ENCODE data around the gene NELFCD. TPM values are rescaled to one million over a fixed set of nuclear protein-coding genes. Genes with fewer than 3 reads are reported as not detected.

Gene NELFCD
- total RNA-seq, 3 donors from 2014 or later = 47.9 to 51.7 (median 50.0) TPM

GRCh38 chr20:59014680-59015389, 33.8 kb downstream of the NELFCD start:
- DNase-seq (no peak), ATAC-seq (no peak)
- intact Hi-C loops (cut with DNase I, micrococcal nuclease) = no loop called here
- no peak overlapping the region for H3K4me3 ChIP-seq
- H3K9me3 ChIP-seq = no peaks in the 10 kb centered on the region
- H3K36me3 ChIP-seq (ENCODE audit: low read depth) = no peaks in the 10 kb centered on the region
- no peaks in the 10 kb centered on the region for H3K4me1 ChIP-seq (ENCODE audit: low read depth)
- no peak for TF ChIP-seq CTCF (IDR thresholded peaks at IDR 0.05)

DNA sequence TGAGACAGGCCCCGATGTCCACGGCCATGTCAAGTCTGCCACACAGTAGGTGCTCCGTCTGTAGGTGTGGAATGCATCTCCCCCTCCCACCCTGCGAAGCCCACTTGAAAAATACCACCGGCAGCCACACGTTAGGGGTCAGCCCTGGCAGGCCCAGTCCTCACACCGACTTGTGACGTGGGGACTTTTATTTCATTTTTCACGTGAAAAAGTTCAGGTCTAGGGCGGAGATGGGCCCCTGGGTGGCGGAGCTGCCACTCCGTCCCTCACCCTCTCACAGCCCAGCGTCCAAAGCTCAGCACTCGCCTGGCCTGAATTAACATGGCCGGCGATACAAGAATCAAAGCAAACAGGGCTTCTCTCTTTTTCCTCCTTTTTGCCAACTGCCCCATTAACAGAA, 34.4 kb downstream of the NELFCD start:
- H3K9me3 ChIP-seq = no peaks in the 10 kb centered on the region
- DNase-seq (no peak), ATAC-seq (no peak)
- H3K4me1 ChIP-seq (ENCODE audit: low read depth) = no peaks in the 10 kb centered on the region
- intact Hi-C loops (cut with DNase I, micrococcal nuclease) = no loop called here
- no peaks in the 10 kb centered on the region for H3K36me3 ChIP-seq (ENCODE audit: low read depth)
- H3K4me3 ChIP-seq = no peak overlapping the region
- TF ChIP-seq CTCF (IDR thresholded peaks at IDR 0.05) = no peak

- DNase-seq (no peak), ATAC-seq (no peak)
Measured at GRCh38 chr20:59015812-59016711, 35.0 kb downstream of the NELFCD start.

DNA sequence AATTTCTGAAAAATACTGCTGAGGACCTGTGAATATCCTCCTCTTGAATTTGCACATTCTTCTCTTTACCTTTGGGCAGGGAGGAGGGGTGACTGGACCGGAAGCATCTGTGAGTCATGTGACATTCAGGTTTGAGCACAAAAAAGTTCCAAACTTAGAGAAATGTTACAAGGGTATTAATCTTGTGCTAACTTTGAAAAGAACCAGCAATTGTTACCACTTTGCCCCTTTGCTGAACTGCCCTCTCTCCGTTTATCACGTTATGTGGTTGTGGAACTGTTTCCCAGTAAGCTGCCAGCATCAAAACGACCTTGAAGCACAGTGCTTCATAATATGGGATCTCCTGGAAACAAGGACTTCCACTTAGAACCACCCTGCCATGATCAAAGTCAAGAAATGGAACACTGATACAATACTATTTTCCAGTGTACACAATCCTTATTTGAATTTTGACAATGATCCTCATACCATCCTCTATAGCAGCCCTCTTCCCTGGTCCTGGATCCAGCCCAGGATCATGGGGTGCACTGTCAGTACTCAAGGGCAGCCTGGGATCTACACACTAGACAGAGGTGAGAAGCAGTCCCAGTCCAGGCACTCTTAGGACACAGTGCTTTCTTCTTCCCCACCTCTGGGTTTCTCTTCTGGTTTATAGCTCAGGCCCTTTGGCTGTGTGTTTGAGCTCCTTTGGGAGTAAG, 35.9 kb downstream of the NELFCD start:
- ATAC-seq (peak; percentile 6), DNase-seq (no peak)
- no peaks in the 10 kb centered on the region for H3K9me3 ChIP-seq
- H3K4me3 ChIP-seq = no peak overlapping the region
- no peaks in the 10 kb centered on the region for H3K36me3 ChIP-seq (ENCODE audit: low read depth)
- intact Hi-C loops (cut with DNase I, micrococcal nuclease) = no loop called here
- no peaks in the 10 kb centered on the region for H3K4me1 ChIP-seq (ENCODE audit: low read depth)
- TF ChIP-seq CTCF (IDR thresholded peaks at IDR 0.05) = no peak

More at GRCh38 chr20:59015812-59016711, 35.0 kb downstream of the NELFCD start:
- intact Hi-C loops (cut with DNase I, micrococcal nuclease) = no loop called here
- no peak for TF ChIP-seq CTCF (IDR thresholded peaks at IDR 0.05)
- no peaks in the 10 kb centered on the region for H3K4me1 ChIP-seq (ENCODE audit: low read depth)
- H3K36me3 ChIP-seq (ENCODE audit: low read depth) = no peaks in the 10 kb centered on the region
- no peak overlapping the region for H3K4me3 ChIP-seq
- H3K9me3 ChIP-seq = no peaks in the 10 kb centered on the region

- DNase-seq = peak in 1 of 3 donors; percentile 0
- Histone ChIP-seq H3K9me3 (no peaks in the 10 kb centered on the region), H3K4me3 (no peak overlapping the region), H3K36me3 (ENCODE audit: low read depth) (no peaks in the 10 kb centered on the region), H3K4me1 (ENCODE audit: low read depth) (no peaks in the 10 kb centered on the region)
- ATAC-seq = no peak
- TF ChIP-seq CTCF (IDR thresholded peaks at IDR 0.05) = no peak
- intact Hi-C loops (cut with DNase I, micrococcal nuclease) = no loop called here
Measured at GRCh38 chr20:59017493-59018231, 36.6 kb downstream of the NELFCD start.
